Stimulated activated CD4-positive, alpha-beta T cell treated with anti-CD3 and anti-CD28 coated beads, Interleukin-2, amount 100 ng/mL, for 4 hours (primary cell): ENCODE data around the gene GGACT.
A peak's percentile ranks its signal among the peaks of the same experiment; 100 is the strongest.
"Not testable (repeated sequence)": the region's sequence is repeated elsewhere in the genome, so short reads cannot be mapped to it uniquely, and the experiment has no call there.

Source experiments
- DNase-seq: peaks from one replicate; pipeline ENCODE4 v3.0.0-alpha.2; 2020; ENCODE audit warnings: low read depth

GGACT gene

GRCh38 chr13:100529666-100530377, 58.8 kb downstream of the GGACT start:
- no peak for DNase-seq

DNA sequence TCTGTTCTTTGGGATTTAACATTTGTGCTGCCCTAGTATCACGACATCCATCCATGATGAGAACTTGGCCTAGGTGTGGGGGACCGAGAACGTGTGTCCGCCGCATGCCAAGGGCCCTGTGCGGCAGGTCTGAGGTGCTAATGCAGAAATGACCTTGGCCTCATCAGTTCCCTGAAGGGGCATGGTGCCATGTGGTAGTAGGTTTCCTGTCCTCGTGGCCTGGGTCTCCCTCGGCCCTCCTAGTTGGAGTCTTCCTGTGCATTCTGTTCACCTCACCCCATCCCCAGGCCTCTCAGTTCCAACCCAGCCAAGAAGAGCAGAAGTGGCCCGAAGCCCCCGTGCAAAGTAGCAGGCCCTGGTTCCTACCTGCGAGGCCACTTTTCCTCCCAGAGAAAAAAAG, 59.8 kb downstream of the GGACT start:
- DNase-seq: no peak

- no peak for DNase-seq
Observed at GRCh38 chr13:100528353-100528752, 60.2 kb downstream of the GGACT start.

DNA sequence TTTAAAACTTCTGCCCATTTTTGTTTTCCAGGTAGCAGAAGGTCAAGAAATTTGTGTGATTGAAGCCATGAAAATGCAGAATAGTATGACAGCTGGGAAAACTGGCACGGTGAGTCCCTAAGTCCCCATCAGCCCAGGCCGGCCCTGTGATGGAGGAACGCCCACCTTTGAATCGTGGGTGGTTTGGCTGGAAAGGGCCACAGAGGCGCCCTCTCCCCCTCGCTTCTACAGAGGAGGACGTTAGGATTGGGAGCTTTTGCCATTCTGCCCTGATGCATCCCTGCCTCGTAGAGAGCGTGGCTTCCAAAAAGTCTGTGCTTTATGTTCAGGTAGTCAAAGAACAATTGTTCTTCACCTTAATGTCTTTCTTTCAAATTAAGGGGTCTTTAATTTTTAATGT, 60.9 kb downstream of the GGACT start:
- no peak for DNase-seq

GRCh38 chr13:100526318-100527000, 62.1 kb downstream of the GGACT start:
- DNase-seq: no peak

GRCh38 chr13:100525453-100526317, 62.9 kb downstream of the GGACT start:
- DNase-seq: no peak

GRCh38 chr13:100524688-100525087, 63.9 kb downstream of the GGACT start:
- not testable (repeated sequence) for DNase-seq

GRCh38 chr13:100523981-100524386, 64.6 kb downstream of the GGACT start:
- no peak for DNase-seq

DNA sequence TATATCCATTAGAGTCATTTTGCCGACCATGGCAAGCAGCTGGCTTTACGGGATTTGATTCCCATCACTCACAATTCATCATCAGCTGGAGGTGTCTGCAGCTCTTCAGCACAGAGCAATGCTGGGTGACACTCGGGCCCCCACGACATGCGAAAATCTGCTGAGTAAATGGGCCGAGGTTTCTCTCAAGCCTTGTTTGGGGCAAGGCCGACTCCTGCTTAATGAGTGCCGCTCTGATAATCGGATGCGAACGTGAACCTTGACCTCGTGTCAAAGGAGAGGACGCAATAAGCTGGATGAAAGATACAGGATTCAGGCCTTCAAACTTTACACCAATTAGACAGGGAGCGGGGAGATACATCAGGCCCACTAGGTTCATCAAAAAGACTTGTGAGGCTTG, 65.2 kb downstream of the GGACT start:
- DNase-seq: no peak

GRCh38 chr13:100522618-100523309, 65.8 kb downstream of the GGACT start:
- DNase-seq: no peak

DNA sequence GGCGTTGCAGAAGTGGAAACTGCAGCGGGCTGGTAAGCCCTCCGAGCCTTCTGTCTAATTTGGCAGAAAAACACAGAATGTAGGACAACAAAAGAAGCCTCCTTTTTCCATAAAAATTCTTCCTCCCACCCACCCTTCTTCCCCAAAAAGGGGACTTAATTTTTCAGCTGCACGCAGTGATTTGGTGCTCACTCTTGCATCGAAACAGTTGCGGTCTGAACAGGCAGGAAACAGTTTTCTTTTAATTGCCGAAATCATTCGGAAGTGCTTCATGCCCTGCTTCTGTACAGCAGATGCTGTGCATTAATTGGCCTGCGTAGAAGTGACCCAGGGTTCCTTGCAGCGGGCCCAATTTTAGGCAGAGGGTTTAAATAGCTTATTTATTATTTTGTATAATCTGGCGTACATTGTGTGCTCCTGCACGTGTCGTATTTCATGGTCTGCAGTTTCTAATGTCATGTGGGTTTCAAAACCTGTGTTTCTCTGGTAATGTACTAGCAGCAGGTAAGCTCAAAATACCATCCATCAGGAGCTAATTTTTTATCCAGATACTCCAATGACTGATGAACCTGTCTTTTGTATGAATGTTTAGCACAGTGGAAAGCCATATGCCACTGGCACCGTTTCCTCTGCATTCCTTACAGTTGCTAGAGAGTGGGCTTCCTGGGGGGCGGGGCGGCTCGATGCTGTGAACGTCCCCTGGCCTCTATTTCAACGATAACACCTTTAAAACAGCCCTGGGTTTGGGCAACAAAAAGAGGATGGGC, 66.6 kb downstream of the GGACT start:
- no peak for DNase-seq

- DNase-seq: no peak
Observed at GRCh38 chr13:100520936-100521850, 67.4 kb downstream of the GGACT start.

DNA sequence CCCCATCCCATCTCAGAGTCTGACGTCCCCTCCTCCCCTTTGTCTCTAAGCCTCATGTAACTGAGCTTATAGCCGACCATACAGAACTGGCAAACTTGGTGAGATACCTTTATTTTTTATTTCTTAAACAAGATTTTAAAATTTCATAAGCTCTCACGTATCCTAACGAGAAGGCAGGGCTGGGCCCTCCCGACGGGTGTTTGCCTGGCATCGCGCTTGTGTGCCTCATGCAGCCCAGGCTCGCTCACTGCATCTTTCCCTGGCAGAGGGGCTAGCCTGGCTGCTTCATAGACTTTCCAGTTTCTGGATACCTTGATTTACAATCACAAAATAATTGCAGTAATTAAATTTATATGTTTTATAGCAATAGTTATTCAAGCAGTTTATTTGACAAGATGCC, 69.0 kb downstream of the GGACT start:
- DNase-seq: no peak

GRCh38 chr13:100518394-100519062, 70.1 kb downstream of the GGACT start:
- DNase-seq: no peak

DNA sequence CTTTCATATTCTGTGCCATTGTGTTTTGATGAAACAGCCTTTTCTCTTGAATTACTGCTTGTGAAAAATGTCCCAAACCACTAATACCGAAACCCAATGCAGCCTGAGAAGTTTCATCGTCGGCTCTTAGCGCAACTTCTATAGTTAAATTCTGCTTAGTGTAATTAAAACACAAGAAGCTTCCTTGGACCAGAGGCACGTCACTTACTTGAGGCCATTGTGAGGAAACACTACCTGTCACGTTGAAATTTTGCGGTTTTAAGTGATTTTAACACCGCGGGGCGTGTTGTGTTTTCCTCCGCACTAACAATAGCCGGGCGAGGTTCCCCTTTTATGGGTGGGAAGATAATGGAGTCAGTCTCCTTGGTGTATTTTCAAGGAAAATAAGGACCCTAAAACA, 70.9 kb downstream of the GGACT start:
- DNase-seq: no peak

DNA sequence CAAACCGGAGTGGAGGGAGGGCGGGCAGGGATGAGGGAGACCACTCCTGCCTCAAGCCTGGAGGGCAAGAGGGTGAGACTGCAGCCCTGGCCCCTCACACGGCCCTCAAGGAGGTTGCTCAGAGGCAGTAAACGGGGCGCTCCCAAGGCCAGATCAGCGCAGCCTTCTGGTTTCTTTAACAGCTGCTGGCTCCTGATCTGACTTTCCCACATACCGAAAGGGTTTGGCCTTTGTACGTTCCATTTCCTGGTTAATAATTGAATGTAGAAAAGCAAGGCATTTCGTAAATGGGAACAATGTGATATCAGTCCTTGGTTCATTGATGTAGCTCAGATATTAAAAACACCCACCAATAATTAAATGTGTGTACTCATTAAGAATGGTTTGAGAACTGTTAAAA, 71.5 kb downstream of the GGACT start:
- DNase-seq: no peak

DNA sequence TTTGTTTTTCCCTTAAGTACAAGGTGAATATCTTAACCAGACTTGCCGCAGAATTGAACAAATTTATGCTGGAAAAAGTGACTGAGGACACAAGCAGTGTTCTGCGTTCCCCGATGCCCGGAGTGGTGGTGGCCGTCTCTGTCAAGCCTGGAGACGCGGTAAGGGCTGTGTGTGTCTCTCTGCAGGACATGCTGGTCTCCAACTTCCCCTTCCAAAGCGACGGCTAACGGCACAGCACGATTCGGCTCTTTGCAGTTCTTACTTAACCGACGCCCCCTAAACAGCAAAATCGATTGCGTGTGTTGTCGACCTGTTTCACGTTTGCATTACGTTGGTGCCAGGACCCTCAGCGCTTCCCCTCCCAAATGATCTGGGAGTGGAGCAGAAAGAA, 73.2 kb downstream of the GGACT start:
- no peak for DNase-seq

DNA sequence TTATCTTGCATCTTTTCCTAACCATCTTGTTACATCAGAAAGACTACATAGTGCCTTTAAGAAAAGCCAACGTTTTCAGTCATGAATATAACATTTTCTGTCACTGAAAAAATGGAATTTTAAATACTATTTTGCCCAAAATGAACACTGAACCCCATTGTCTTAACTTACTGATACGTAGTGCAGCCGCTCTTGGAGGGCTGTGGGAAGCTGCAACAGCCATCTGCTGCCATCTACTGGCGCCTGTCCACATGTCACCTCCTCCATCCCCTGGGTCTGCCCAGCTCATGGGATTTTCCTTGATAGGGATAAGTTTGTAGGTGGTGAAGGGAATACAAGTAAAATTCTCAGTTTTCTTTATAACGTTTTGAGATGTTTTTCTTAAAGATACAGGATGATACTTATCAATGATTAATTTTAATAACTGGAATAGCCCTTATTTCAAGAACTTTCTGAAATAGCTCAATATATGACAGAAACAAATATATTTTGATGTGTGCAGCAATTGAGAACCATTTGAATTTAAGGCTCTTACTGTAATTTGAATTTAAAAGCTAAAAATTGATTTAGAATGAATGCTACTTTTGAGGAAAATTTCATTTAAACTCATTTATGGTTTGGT, 73.7 kb downstream of the GGACT start:
- DNase-seq: peak; percentile 55

GRCh38 chr13:100513987-100514670, 74.5 kb downstream of the GGACT start:
- no peak for DNase-seq
